ENCODE measurements around the gene PACSIN2.
A peak's percentile ranks its signal among the peaks of the same experiment; 100 is the strongest.
"Not testable (repeated sequence)": the region's sequence is repeated elsewhere in the genome, so short reads cannot be mapped to it uniquely, and the experiment has no call there.

Gene PACSIN2

GRCh38 chr22:42963231-42963595 is 51.7 kb downstream of the PACSIN2 start:
- no peak for DNase-seq (ENCODE audit: low spot score)
- no peak for TF ChIP-seq CTCF (conservative IDR thresholded peaks at IDR 0.05; ENCODE audit: low read depth)
- peak overlapping the region; percentile 64 for H3K27ac ChIP-seq
- CTCF ChIA-PET: no interaction called here
- POLR2A ChIA-PET (ENCODE audit: low non-redundant PET): no interaction called here

GRCh38 chr22:42962295-42963230 is 52.4 kb downstream of the PACSIN2 start:
- CTCF ChIA-PET: no interaction called here
- POLR2A ChIA-PET (ENCODE audit: low non-redundant PET): no interaction called here
- TF ChIP-seq CTCF (conservative IDR thresholded peaks at IDR 0.05; ENCODE audit: low read depth): no peak
- no peak for DNase-seq (ENCODE audit: low spot score)
- peak overlapping the region; percentile 64 for H3K27ac ChIP-seq

GRCh38 chr22:42961810-42962209 is 53.1 kb downstream of the PACSIN2 start:
- TF ChIP-seq CTCF (conservative IDR thresholded peaks at IDR 0.05; ENCODE audit: low read depth): no peak
- POLR2A ChIA-PET (ENCODE audit: low non-redundant PET): no interaction called here
- CTCF ChIA-PET: no interaction called here
- no peak for DNase-seq (ENCODE audit: low spot score)
- H3K27ac ChIP-seq: peak overlapping the region; percentile 64

GRCh38 chr22:42961400-42961690 is 53.6 kb downstream of the PACSIN2 start:
- POLR2A ChIA-PET (ENCODE audit: low non-redundant PET); CTCF ChIA-PET; DNase-seq (ENCODE audit: low spot score): not testable (repeated sequence)
- peak overlapping the region; percentile 64 for H3K27ac ChIP-seq

GRCh38 chr22:42960531-42961399 is 54.2 kb downstream of the PACSIN2 start:
- TF ChIP-seq CTCF (conservative IDR thresholded peaks at IDR 0.05; ENCODE audit: low read depth): no peak
- ChIA-PET CTCF (no interaction called here), POLR2A (ENCODE audit: low non-redundant PET) (interaction anchor here (0.6 kb wide), 1 partner anchor 313 kb away, joined by 4 read pairs; no protein-coding TSS in a partner anchor)

GRCh38 chr22:42959576-42960509 is 55.1 kb downstream of the PACSIN2 start:
- CTCF ChIA-PET: no interaction called here
- POLR2A ChIA-PET (ENCODE audit: low non-redundant PET): interaction anchor here (0.6 kb wide), 1 partner anchor 312 kb away, joined by 4 read pairs; no protein-coding TSS in a partner anchor
- no peak for TF ChIP-seq CTCF (conservative IDR thresholded peaks at IDR 0.05; ENCODE audit: low read depth)
- peak overlapping the region; percentile 79 for H3K27ac ChIP-seq
- peak; percentile 56 for DNase-seq (ENCODE audit: low spot score)

More at GRCh38 chr22:42960531-42961399, 54.2 kb downstream of the PACSIN2 start:
- peak overlapping the region; percentile 79 for H3K27ac ChIP-seq
- no peak for DNase-seq (ENCODE audit: low spot score)

Measured in RWPE1 (cell line).